ENCODE data around the gene C1QL1.

Gene C1QL1

GRCh38 chr17:44928136-44928535, 40.0 kb downstream of the C1QL1 start:
- no peak for FAIRE-seq

- FAIRE-seq: no peak
Observed at GRCh38 chr17:44927696-44928095, 40.4 kb downstream of the C1QL1 start.

GRCh38 chr17:44926821-44927525, 41.1 kb downstream of the C1QL1 start:
- no peak for FAIRE-seq

- FAIRE-seq: no peak
Observed at GRCh38 chr17:44925731-44926697, 42.1 kb downstream of the C1QL1 start.

- FAIRE-seq: peak; percentile 47
Observed at GRCh38 chr17:44924107-44924544, 44.0 kb downstream of the C1QL1 start.

GRCh38 chr17:44922746-44923470, 45.2 kb downstream of the C1QL1 start:
- FAIRE-seq: no peak

GRCh38 chr17:44922136-44922535, 46.0 kb downstream of the C1QL1 start:
- no peak for FAIRE-seq

GRCh38 chr17:44921122-44921882, 46.8 kb downstream of the C1QL1 start:
- no peak for FAIRE-seq

GRCh38 chr17:44920565-44920940, 47.5 kb downstream of the C1QL1 start:
- no peak for FAIRE-seq

GRCh38 chr17:44919885-44920564, 48.1 kb downstream of the C1QL1 start:
- FAIRE-seq: peak; percentile 89

GRCh38 chr17:44919411-44919810, 48.7 kb downstream of the C1QL1 start:
- FAIRE-seq: no peak

- FAIRE-seq: no peak
Observed at GRCh38 chr17:44918006-44918405, 50.1 kb downstream of the C1QL1 start.

- no peak for FAIRE-seq
Observed at GRCh38 chr17:44917456-44917855, 50.6 kb downstream of the C1QL1 start.

GRCh38 chr17:44916781-44917241, 51.3 kb downstream of the C1QL1 start:
- FAIRE-seq: no peak

GRCh38 chr17:44915862-44916780, 52.0 kb downstream of the C1QL1 start:
- FAIRE-seq: no peak

GRCh38 chr17:44915321-44915726, 52.8 kb downstream of the C1QL1 start, which contains the start of gene GFAP:
Gene GFAP, minus strand, starts transcription at chr17:44915500. Its CDS starts 14 bp downstream, at chr17:44915486.
- no peak for FAIRE-seq

GRCh38 chr17:44914698-44915271, 53.3 kb downstream of the C1QL1 start:
- FAIRE-seq: no peak

GRCh38 chr17:44914148-44914547, 54.0 kb downstream of the C1QL1 start:
- no peak for FAIRE-seq

- no peak for FAIRE-seq
Observed at GRCh38 chr17:44913676-44914075, 54.4 kb downstream of the C1QL1 start.

Measured in G401.6 (cell line).